AG10803 (cell line): ENCODE data around the gene CRYZL1.

Experiments used
- DNase-seq: peaks from one replicate; pipeline ENCODE4 v3.0.0; 2010; ENCODE audit warnings: low read depth
- H3K4me3 ChIP-seq: 2 replicates; pipeline ENCODE4 v1.5.1; 2011; ENCODE audit warnings: mild to moderate bottlenecking, low read length, control low read depth
- CTCF ChIP-seq: conservative IDR thresholded peaks from 2 replicates; pipeline ENCODE4 v1.5.1; 2011; ENCODE audit warnings: mild to moderate bottlenecking, low read length, control low read depth, inconsistent platforms

The CRYZL1 gene

GRCh38 chr21:33670076-33670978 is 28.8 kb upstream of the CRYZL1 start:
- no peak for TF ChIP-seq CTCF
- DNase-seq: no peak
- no peak overlapping the region for H3K4me3 ChIP-seq

GRCh38 chr21:33668620-33669019 is 27.1 kb upstream of the CRYZL1 start:
- no peak overlapping the region for H3K4me3 ChIP-seq
- DNase-seq: no peak
- no peak for TF ChIP-seq CTCF

GRCh38 chr21:33668180-33668579 is 26.6 kb upstream of the CRYZL1 start:
- DNase-seq: peak; percentile 54
- H3K4me3 ChIP-seq: no peak overlapping the region
- no peak for TF ChIP-seq CTCF

- TF ChIP-seq CTCF: no peak
- H3K4me3 ChIP-seq: no peak overlapping the region
- DNase-seq: no peak
These were observed 26.1 kb upstream of the CRYZL1 start for GRCh38 chr21:33667636-33668035.

GRCh38 chr21:33666153-33666552 is 24.6 kb upstream of the CRYZL1 start:
- peak; percentile 57 for DNase-seq
- TF ChIP-seq CTCF: no peak

GRCh38 chr21:33664135-33664534 is 22.6 kb upstream of the CRYZL1 start:
- no peak overlapping the region for H3K4me3 ChIP-seq
- no peak for DNase-seq
- no peak for TF ChIP-seq CTCF

More at GRCh38 chr21:33666153-33666552, 24.6 kb upstream of the CRYZL1 start:
- H3K4me3 ChIP-seq: no peak overlapping the region

- DNase-seq: peak; percentile 30
- TF ChIP-seq CTCF: no peak
- H3K4me3 ChIP-seq: no peak overlapping the region
These were observed 21.7 kb upstream of the CRYZL1 start for GRCh38 chr21:33663241-33663640.
